ENCODE data around the gene KLHDC7A. TPM values are rescaled to one million over a fixed set of nuclear protein-coding genes. Genes with fewer than 3 reads are reported as not detected.

The KLHDC7A gene
- total RNA-seq, 1 donor from 2014 or later, result not detected

GRCh38 chr1:18485227-18485626, 4.5 kb downstream of the KLHDC7A start:
- no peaks in the 10 kb centered on the region for H3K4me1 ChIP-seq
- DNase-seq (ENCODE audit: extremely low spot score in 2 of 2), result no peak

GRCh38 chr1:18486195-18486594, 5.5 kb downstream of the KLHDC7A start:
- no peaks in the 10 kb centered on the region for H3K27me3 ChIP-seq
- no peaks in the 10 kb centered on the region for H3K4me1 ChIP-seq
- H3K9me3 ChIP-seq, result no peaks in the 10 kb centered on the region
- H3K27ac ChIP-seq, result no peak overlapping the region
- TF ChIP-seq CTCF (IDR thresholded peaks at IDR 0.05) (no peak), POLR2A (IDR thresholded peaks at IDR 0.05) (no peak), POLR2AphosphoS5 (IDR thresholded peaks at IDR 0.05; ENCODE audit: insufficient read depth in 1 of 2, low read depth in 1 of 2) (no peak)
- H3K36me3 ChIP-seq, result no peaks in the 10 kb centered on the region
- intact Hi-C loops (cut with DNase I), result no loop called here
- no peak overlapping the region for H3K4me3 ChIP-seq
- DNase-seq (ENCODE audit: extremely low spot score in 2 of 2), result no peak

More at GRCh38 chr1:18485227-18485626, 4.5 kb downstream of the KLHDC7A start:
- no peak for TF ChIP-seq POLR2A (IDR thresholded peaks at IDR 0.05)
- no peak for TF ChIP-seq POLR2AphosphoS5 (IDR thresholded peaks at IDR 0.05; ENCODE audit: insufficient read depth in 1 of 2, low read depth in 1 of 2)
- no peak for TF ChIP-seq CTCF (IDR thresholded peaks at IDR 0.05)
- no peaks in the 10 kb centered on the region for H3K36me3 ChIP-seq
- intact Hi-C loops (cut with DNase I), result no loop called here
- no peak overlapping the region for H3K4me3 ChIP-seq
- no peaks in the 10 kb centered on the region for H3K27me3 ChIP-seq
- H3K9me3 ChIP-seq, result no peaks in the 10 kb centered on the region
- no peak overlapping the region for H3K27ac ChIP-seq

GRCh38 chr1:18489417-18490143, 8.8 kb downstream of the KLHDC7A start:
- no peak for DNase-seq (ENCODE audit: extremely low spot score in 2 of 2)
- no peaks in the 10 kb centered on the region for H3K27me3 ChIP-seq
- H3K27ac ChIP-seq, result no peak overlapping the region
- no peaks in the 10 kb centered on the region for H3K4me1 ChIP-seq
- no peaks in the 10 kb centered on the region for H3K36me3 ChIP-seq
- TF ChIP-seq POLR2AphosphoS5 (IDR thresholded peaks at IDR 0.05; ENCODE audit: insufficient read depth in 1 of 2, low read depth in 1 of 2) (no peak), POLR2A (IDR thresholded peaks at IDR 0.05) (no peak), CTCF (IDR thresholded peaks at IDR 0.05) (no peak)
- intact Hi-C loops (cut with DNase I), result no loop called here
- no peaks in the 10 kb centered on the region for H3K9me3 ChIP-seq
- H3K4me3 ChIP-seq, result no peak overlapping the region

GRCh38 chr1:18491168-18491567, 10.4 kb downstream of the KLHDC7A start:
- DNase-seq (ENCODE audit: extremely low spot score in 2 of 2), result no peak
- Histone ChIP-seq H3K27me3 (no peaks in the 10 kb centered on the region), H3K4me1 (no peaks in the 10 kb centered on the region), H3K27ac (no peak overlapping the region), H3K4me3 (no peak overlapping the region), H3K9me3 (no peaks in the 10 kb centered on the region), H3K36me3 (no peaks in the 10 kb centered on the region)
- TF ChIP-seq POLR2AphosphoS5 (IDR thresholded peaks at IDR 0.05; ENCODE audit: insufficient read depth in 1 of 2, low read depth in 1 of 2) (no peak), CTCF (IDR thresholded peaks at IDR 0.05) (no peak), POLR2A (IDR thresholded peaks at IDR 0.05) (no peak)
- intact Hi-C loops (cut with DNase I), result no loop called here

- Histone ChIP-seq H3K4me3 (no peak overlapping the region), H3K27ac (no peak overlapping the region), H3K36me3 (no peaks in the 10 kb centered on the region), H3K4me1 (no peaks in the 10 kb centered on the region), H3K9me3 (no peaks in the 10 kb centered on the region), H3K27me3 (no peaks in the 10 kb centered on the region)
- DNase-seq (ENCODE audit: extremely low spot score in 2 of 2), result peak; percentile 25 to 49
- TF ChIP-seq POLR2A (IDR thresholded peaks at IDR 0.05), result no peak
- TF ChIP-seq CTCF (IDR thresholded peaks at IDR 0.05), result no peak
- no peak for TF ChIP-seq POLR2AphosphoS5 (IDR thresholded peaks at IDR 0.05; ENCODE audit: insufficient read depth in 1 of 2, low read depth in 1 of 2)
- intact Hi-C loops (cut with DNase I), result no loop called here
These were observed 13.6 kb downstream of the KLHDC7A start for GRCh38 chr1:18494304-18494703.
